ENCODE results near the gene MAP7D1.

- TF ChIP-seq CTCF (IDR thresholded peaks at IDR 0.05) (no peak), POLR2A (IDR thresholded peaks at IDR 0.05) (no peak), EP300 (IDR thresholded peaks at IDR 0.05) (no peak)
Measured at GRCh38 chr1:36203554-36204346, 47.8 kb downstream of the MAP7D1 start.
